ENCODE results near the gene CCM2.

Gene CCM2

GRCh38 chr7:44969049-44969700, 30.8 kb upstream of the CCM2 start:
- DNase-seq, result no peak

- no peak for DNase-seq
Observed at GRCh38 chr7:44969701-44970522, 30.1 kb upstream of the CCM2 start.

- DNase-seq, result no peak
Observed at GRCh38 chr7:44970523-44971051, 29.4 kb upstream of the CCM2 start.

DNA sequence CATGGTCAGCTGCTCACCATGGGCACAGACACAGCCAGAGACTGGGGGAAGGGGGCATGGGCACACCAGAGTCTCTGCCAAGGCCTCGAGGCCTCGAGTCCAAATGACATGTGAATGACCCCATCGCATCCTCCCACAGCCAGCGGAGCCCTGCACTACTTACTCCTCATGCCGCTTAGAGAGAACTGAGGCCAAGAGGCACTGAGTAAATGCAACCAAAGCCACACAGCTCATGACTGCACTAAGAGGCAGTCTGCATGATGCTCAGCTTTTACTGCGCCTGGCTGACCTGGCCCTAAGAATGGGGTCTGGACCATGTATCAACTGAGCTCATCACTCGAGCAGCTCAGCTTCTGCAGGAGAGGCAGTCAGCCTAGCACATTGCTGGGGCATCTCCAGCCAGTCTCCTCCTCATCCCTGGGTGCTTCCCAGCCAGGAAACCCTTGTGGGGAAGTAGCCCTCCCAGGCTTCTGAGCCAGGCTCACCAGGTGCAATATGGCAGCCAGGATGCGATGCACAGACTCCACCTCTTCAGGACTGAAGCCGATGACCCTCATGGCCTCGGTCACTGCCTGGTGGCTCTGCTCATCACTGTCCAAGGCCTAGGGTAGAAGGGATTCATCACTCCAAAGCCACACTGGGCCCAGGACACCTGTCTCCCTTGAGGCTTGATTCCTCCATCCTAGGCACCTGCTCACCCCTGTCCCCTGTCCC, 28.7 kb upstream of the CCM2 start:
- DNase-seq, result no peak

DNA sequence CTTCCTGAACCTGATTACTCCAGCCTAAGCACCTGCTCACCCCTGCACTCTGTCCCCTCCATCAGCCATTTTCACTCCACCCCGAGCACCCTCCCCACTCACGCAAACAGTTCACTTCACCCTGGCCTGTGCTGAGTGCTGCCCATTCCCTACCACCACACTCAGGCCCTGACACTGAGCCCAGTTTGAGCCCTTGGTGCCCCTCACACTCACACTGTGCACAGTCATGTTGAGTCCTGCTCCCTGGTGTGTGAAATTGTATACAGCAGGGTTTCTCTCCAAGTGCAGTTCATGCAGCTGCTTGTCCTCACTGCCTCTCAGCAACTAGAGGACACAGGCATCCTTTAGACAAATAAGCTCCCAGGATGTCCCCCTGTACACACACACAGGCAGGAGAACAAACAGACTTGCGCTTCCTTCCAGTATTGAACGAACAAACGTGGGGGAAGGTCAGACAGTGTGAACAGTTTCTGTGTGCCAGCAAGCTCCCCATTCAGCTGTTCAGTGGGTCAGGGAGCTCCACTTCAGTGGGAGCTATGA, 28.0 kb upstream of the CCM2 start:
- no peak for DNase-seq

GRCh38 chr7:44972562-44972961, 27.4 kb upstream of the CCM2 start:
- DNase-seq, result no peak

GRCh38 chr7:44973610-44974401, 26.2 kb upstream of the CCM2 start:
- no peak for DNase-seq

GRCh38 chr7:44974549-44974948, 25.5 kb upstream of the CCM2 start:
- DNase-seq, result no peak

DNA sequence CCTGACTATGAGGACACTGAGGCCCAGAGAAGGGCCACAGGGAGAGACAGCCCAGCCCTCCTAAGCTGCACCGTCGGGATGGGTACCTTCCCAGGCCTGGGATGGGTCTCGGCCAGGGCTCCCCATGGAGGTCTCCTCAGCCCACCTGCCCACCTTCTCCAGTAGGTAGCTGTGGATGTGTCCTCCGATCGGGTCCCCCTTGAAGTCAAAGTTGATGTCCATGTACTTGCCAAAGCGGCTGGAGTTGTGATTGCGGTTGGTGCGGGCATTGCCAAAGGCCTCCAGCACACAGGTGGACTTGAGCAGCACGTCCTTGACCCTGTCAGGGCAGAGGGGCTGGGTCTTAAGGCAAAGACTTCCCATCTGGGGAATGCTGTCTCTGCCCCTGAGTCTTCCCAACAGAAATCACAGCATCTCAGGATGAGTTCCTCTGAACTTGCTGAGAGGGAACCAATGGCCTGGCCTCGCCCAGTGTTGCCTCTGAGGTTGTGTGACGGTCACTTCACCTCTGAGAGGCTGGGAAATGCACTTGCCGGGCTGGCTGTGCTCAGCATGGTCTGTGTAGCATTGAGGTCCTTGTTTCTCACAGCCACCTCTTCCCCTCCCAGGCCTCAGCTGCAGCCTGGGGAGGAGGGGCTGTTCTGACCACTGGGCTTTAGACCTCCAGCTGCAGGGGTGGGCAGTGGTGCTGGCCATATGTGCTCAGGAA, 24.5 kb upstream of the CCM2 start:
- no peak for DNase-seq

DNA sequence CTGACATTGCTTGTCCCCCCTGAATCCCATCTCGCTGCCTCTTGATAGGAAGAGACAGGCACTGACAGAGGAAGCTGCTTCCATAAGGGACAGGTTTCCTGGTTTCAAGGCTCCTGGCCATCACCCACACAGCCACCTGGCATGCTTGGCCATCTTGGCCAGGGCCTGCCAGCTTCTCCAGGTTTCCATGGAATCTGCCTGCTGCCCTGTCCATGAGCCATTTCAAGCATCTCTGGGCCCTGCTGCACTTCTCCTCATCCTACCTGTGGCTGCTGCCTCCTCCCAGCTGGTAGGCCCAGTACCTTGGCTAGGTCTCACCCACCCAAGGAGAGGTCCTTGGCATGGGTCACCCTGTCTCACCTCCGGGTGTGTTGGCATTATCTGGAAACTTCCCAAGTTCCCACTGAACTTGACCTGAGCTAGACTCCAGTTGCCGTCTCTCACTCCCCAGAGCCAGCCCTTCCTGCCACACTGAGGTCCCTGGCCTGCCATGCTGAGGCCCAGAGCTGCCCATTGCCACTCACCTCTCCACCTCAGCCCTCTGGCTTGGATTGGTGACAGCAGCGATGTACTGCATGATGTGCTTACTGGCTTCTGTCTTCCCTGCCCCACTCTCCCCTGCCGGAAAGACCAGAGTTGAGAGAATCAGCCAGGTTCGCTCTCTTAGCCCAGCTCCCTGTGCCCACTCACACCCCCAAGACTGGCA, 23.8 kb upstream of the CCM2 start:
- DNase-seq, result no peak

DNA sequence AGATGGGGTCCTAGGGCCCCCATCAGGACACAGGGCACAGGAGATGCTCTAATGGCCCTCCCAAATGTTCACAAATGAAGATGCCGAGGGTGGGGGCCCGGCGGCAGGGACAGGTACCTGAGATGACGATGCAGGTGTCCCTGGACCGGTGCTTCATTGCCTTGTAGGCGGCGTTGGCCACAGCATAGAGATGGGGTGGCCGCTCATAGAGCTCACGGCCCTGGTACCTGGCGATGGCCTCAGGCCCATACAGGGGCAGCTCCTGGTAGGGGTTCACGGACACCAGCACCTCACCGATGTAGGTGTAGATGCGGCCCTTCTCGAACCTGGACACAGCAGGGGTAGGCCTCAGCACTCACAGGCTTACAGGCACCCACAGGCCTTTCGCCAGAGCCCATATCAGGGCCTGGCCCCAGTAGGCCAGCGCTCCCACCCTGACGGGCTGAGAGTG, 23.2 kb upstream of the CCM2 start:
- DNase-seq, result no peak

- DNase-seq, result no peak
Observed at GRCh38 chr7:44977304-44977958, 22.6 kb upstream of the CCM2 start.

- DNase-seq, result no peak
Observed at GRCh38 chr7:44977959-44978335, 22.1 kb upstream of the CCM2 start.

DNA sequence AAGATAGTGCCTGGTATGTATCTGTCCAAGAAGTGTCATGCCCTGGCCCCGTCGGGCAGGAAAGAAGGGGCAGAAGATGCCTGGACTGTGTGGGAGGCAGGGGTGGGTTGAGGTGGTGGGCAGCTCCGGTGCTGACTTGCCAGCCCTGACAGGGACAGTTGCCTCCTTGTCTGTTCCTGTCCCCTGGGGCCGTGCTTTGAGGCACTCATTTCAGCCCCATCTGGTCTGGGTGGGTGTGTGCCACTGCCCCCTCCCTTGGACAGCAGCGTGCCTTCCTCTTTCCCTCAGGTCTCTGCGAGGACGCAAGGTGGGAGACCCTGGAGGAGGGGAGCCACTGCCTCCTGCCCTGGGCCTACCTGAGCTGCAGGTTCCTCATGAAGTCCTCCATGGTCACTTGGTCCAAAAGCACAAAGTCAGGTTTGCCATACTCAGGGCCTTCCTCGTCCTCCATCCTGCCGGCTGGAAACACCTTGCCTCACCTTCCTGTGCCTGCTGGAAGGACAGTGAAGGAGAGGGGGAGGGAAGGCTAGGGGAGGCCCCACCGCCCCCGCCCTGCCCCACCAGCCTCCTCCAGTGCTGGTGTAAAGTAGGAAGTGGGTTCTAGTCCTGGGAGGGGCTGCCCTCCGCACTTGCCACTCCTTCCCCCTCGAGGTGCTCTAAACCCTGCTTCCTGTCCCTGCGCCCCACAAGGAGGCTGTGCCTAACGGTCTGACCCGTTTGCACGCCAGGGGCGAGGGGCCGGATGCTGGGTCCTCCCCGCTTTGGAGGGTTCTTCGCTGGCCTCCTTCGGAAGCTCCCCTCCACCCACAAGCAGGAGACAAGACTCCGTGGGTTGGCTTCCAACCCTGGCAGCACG, 21.3 kb upstream of the CCM2 start, which contains the start of gene MYO1G:
TSS of gene MYO1G (minus strand) at position 505 of the 856 bp plus-strand sequence. CDS start at position 451, 54 bp downstream.
- no peak for DNase-seq

- DNase-seq, result no peak
Observed at GRCh38 chr7:44979481-44980392, 20.3 kb upstream of the CCM2 start.

DNA sequence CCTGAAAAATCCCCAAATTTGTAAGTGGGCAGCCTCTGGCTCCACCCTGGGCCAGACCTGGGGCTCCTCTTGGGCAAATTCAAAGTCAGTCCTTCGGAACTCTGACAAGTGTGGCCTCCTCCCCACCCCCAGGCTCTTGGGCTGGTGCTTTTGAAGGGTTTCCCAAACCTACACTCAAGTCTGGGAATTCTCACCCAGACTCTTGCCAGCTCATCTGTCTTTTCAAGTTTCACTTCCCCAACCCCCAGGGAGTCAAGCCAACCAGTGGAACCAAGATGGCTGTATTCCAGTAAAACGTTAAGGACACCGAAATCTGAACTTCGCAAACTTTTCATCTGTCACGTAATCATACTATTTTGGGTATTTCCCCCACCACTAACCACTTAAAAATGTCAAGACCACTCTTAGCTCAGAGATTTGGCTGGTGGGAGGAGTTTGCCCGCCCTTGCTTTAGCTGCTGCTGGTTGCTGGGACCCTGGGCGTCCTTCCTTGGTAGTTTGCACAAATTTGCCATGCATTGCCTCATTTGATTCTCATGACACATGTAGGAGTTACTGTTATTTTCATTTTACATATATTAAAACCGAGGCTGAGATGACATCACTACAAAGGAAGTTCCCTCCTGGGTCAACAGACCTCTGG, 19.5 kb upstream of the CCM2 start:
- no peak for DNase-seq

DNA sequence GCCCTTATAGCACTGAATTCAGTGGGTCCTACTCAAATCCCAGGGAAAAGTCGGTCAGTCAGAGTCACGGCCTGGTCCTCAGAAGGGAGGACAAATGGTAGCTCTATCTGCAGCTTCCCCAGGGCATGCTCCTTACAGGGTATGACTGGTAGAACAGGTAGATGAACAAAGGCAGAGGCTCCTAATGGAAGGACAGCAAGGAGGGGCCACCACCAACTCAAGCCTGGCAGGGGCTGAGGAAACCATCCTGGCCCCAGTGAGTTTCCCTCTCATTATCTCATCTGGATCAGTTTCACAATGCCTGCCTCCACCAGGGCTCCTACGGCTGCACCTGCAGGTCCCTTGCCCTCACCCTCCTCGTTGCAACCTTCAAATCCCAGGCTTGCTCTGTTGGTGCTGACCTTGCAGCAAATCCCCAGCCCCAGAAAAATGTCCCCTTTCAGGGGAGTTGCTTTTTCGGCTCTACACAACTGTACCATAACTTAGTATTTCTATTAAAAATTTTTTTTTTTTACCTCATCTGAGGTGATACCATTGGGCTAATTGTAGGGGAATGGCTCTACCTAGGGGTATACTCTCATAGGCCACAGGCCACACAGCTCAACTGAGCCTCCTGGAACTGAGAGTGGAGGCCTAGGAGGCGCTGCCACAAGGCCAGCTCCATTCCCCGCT, 18.8 kb upstream of the CCM2 start:
- no peak for DNase-seq

All from NCI-H2171 (cell line).